Ishikawa (cell line): Measurements from ENCODE around the gene CCDC141.

Experiments
- CEBPB ChIP-seq: IDR thresholded peaks from 2 replicates; pipeline ENCODE4 v1.6.1; 2012
- CREB1 ChIP-seq: IDR thresholded peaks from 2 replicates; pipeline ENCODE4 v1.6.1; 2012; ENCODE audit warnings: low read depth
- EGR1 ChIP-seq: IDR thresholded peaks from 2 replicates; pipeline ENCODE4 v1.6.1; 2012
- EP300 ChIP-seq: IDR thresholded peaks from 2 replicates; pipeline ENCODE4 v1.6.1; 2012; ENCODE audit warnings: borderline replicate concordance
- FOXM1 ChIP-seq: IDR thresholded peaks from 2 replicates; pipeline ENCODE4 v1.6.1; 2012; ENCODE audit warnings: low read depth, borderline replicate concordance
- NFIC ChIP-seq: IDR thresholded peaks from 2 replicates; pipeline ENCODE4 v1.6.1; 2012
- RAD21 ChIP-seq: IDR thresholded peaks from 2 replicates; pipeline ENCODE4 v1.6.1; 2012; ENCODE audit warnings: low read depth
- REST ChIP-seq: IDR thresholded peaks from 2 replicates; pipeline ENCODE4 v1.6.1; 2012; ENCODE audit warnings: low read depth, mild to moderate bottlenecking
- TAF1 ChIP-seq: IDR thresholded peaks from 2 replicates; pipeline ENCODE4 v1.6.1; 2012; ENCODE audit warnings: low read depth, mild to moderate bottlenecking
- TCF12 ChIP-seq: IDR thresholded peaks from 2 replicates; pipeline ENCODE4 v1.6.1; 2012; ENCODE audit warnings: low read depth
- TEAD4 ChIP-seq: IDR thresholded peaks from 2 replicates; pipeline ENCODE4 v1.6.1; 2012
- YY1 ChIP-seq: IDR thresholded peaks from 2 replicates; pipeline ENCODE4 v1.6.1; 2012; ENCODE audit warnings: low read depth
- ZBTB7A ChIP-seq: IDR thresholded peaks from 2 replicates; pipeline ENCODE4 v1.6.1; 2012; ENCODE audit warnings: low read depth
- TF ChIP-seq, protein P1 (sequence below): IDR thresholded peaks from 2 replicates; pipeline ENCODE4 v1.6.1; 2012
- TF ChIP-seq, protein P2 (sequence below): IDR thresholded peaks from 2 replicates; pipeline ENCODE4 v1.6.1; 2012

The CCDC141 gene

DNA sequence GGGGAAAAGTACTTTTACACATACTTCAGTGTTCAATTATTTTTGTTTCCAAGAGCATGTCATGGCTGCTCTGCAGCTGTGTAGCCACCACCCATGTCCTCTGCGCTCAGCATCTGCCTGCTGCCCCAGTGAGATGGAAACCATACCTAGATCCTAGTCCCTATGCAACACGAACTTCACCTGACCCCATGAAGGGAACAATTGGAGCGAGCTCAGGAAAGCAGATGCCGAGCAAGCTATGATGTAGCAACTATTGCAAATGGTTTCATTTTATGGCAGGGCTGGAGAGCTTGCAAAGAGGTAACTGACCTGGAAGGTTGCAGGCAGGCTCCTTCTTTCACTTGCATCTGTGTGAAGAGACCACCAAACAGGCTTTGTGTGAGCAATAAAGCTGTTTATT lies 1.3 kb upstream of the CCDC141 start:
- no peak for TF ChIP-seq CREB1
- TF ChIP-seq TEAD4: no peak
- TF ChIP-seq, protein P1, sequence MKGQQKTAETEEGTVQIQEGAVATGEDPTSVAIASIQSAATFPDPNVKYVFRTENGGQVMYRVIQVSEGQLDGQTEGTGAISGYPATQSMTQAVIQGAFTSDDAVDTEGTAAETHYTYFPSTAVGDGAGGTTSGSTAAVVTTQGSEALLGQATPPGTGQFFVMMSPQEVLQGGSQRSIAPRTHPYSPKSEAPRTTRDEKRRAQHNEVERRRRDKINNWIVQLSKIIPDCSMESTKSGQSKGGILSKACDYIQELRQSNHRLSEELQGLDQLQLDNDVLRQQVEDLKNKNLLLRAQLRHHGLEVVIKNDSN: no peak
- TF ChIP-seq EP300: no peak
- no peak for TF ChIP-seq NFIC
- TF ChIP-seq ZBTB7A: no peak
- TF ChIP-seq, protein P2, sequence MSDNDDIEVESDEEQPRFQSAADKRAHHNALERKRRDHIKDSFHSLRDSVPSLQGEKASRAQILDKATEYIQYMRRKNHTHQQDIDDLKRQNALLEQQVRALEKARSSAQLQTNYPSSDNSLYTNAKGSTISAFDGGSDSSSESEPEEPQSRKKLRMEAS: no peak
- no peak for TF ChIP-seq CEBPB
- TF ChIP-seq TAF1: no peak
- no peak for TF ChIP-seq REST
- TF ChIP-seq EGR1: no peak
- no peak for TF ChIP-seq RAD21
- TF ChIP-seq TCF12: no peak

GRCh38 chr2:179050755-179051154 lies 818 bp upstream of the CCDC141 start:
- TF ChIP-seq TCF12: no peak
- no peak for TF ChIP-seq TAF1
- TF ChIP-seq, protein P1: no peak
- TF ChIP-seq EGR1: no peak

- TF ChIP-seq REST: no peak
- no peak for TF ChIP-seq RAD21
- no peak for TF ChIP-seq TEAD4
- TF ChIP-seq TCF12: no peak
- TF ChIP-seq YY1: no peak
- TF ChIP-seq TAF1: no peak
- no peak for TF ChIP-seq FOXM1
- no peak for TF ChIP-seq ZBTB7A
- no peak for TF ChIP-seq CREB1
- TF ChIP-seq EP300: no peak
- TF ChIP-seq CEBPB: no peak
- no peak for TF ChIP-seq EGR1
- no peak for TF ChIP-seq NFIC
Observed at GRCh38 chr2:179049203-179049545, 763 bp downstream of the CCDC141 start.

- TF ChIP-seq CREB1 (no peak), ZBTB7A (no peak), EP300 (no peak), FOXM1 (no peak)
Observed at GRCh38 chr2:179048099-179048498, 1.8 kb downstream of the CCDC141 start.

DNA sequence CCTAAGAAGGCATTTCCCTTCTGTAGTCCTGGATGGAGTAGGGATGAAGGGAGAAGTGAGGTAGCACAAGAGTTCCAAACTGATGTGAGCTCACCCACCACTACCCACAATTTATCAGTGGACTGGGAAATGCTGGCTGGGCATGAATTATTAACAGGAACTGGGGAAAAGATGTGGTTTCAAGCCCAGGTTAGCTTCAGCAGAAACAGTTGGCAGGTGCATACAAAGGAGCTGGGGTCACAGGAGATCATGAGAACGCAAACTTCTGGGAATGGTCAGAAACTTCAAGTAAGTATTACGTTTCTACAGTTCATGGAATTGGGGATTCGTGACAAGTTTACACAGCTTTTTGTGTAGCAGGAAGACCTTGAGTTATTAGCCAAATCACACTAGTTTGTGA lies 5.4 kb downstream of the CCDC141 start:
- TF ChIP-seq TEAD4: no peak
- TF ChIP-seq, protein P1: no peak
- TF ChIP-seq ZBTB7A: no peak
- TF ChIP-seq FOXM1: no peak
- no peak for TF ChIP-seq TAF1
- no peak for TF ChIP-seq CREB1
- TF ChIP-seq TCF12: no peak
- no peak for TF ChIP-seq CEBPB
- no peak for TF ChIP-seq REST
- no peak for TF ChIP-seq EGR1
- no peak for TF ChIP-seq YY1
- TF ChIP-seq RAD21: no peak
- TF ChIP-seq, protein P2: no peak
